Measurements from ENCODE around the gene DARS1.

DNA sequence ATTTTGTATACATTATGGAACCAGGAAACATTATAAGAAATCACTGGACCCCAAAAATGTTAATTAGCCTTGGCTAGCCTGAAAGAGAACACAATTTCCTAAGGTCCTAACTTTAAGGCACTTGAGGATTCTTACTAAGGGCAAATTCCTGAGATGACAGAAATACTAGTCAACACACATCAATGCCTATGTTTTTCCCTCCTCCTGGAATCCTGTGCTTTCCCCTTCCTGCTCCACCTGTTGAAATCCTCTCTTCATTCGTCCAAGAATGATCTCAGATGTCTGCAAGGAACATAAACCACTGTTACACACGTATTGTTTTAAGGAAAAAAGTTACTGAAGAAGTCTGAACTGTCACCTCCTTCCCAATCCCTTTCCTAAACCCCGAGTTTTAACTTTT lies 21.2 kb upstream of the DARS1 start:
- TF ChIP-seq YY1 (IDR thresholded peaks at IDR 0.05; ENCODE audit: insufficient read depth, insufficient read length), result no peak
- no peak for TF ChIP-seq ZNF274 (IDR thresholded peaks at IDR 0.05; ENCODE audit: low read depth, low read length)
